HepG2 (cell line): Measurements from ENCODE around the gene NOP9. TPM values are rescaled to one million over a fixed set of nuclear protein-coding genes. Genes with fewer than 3 reads are reported as not detected.
A peak's percentile ranks its signal among the peaks of the same experiment; 100 is the strongest.

Source experiments
- ASH2L ChIP-seq: fragments of 300-600, 200-600 bp; sonication (generic); IDR thresholded peaks from 2 replicates; pipeline ENCODE4 v1.7.0; 2017; ENCODE audit warnings: low read depth, mild to moderate bottlenecking, moderate library complexity, mixed read lengths, low read length; ENCODE audit not compliant: insufficient read length
- BCL3 ChIP-seq: sonication (generic); formaldehyde crosslinking; IDR thresholded peaks from 2 replicates; pipeline ENCODE4 v1.5.1; 2020; ENCODE audit warnings: mild to moderate bottlenecking, missing genetic modification reagents, moderate library complexity
- DBP ChIP-seq: sonication (generic); formaldehyde crosslinking; IDR thresholded peaks from 2 replicates; pipeline ENCODE4 v1.4.0; 2020; ENCODE audit warnings: missing genetic modification reagents; ENCODE audit errors: not compliant biosample characterization
- HOXA3 ChIP-seq: sonication (generic); formaldehyde crosslinking; IDR thresholded peaks from 2 replicates; pipeline ENCODE4 v1.5.0; 2020; ENCODE audit warnings: missing genetic modification reagents
- KLF16 ChIP-seq, 2 experiments: sonication (generic) in 1 of 2; formaldehyde crosslinking in 1 of 2; IDR thresholded peaks; 2 replicates each; pipeline versions ENCODE4 v1.6.1 to v1.8.0; 2016 to 2023; ENCODE audit warnings: missing genetic modification reagents in 2 of 2, missing compliant biosample characterization in 1 of 2
- NBN ChIP-seq: fragments of 450-650 bp; conservative IDR thresholded peaks from 2 replicates; pipeline ENCODE4 v1.6.1; 2017
- NR2F1 ChIP-seq, 2 experiments: fragments of 450-650 bp in 1 of 2; formaldehyde crosslinking in 1 of 2; IDR thresholded peaks; 2 replicates each; pipeline versions ENCODE4 v1.5.0 to v1.6.1; 2016 to 2020; ENCODE audit warnings: mild to moderate bottlenecking in 1 of 2, missing compliant biosample characterization in 1 of 2, missing genetic modification reagents in 1 of 2, moderate library complexity in 1 of 2
- RAD21 ChIP-seq: fragments of 450-650 bp; formaldehyde crosslinking; IDR thresholded peaks from 2 replicates; pipeline ENCODE4 v1.5.0; 2020; ENCODE audit warnings: mild to moderate bottlenecking
- TEAD2 ChIP-seq: sonication (generic); formaldehyde crosslinking; IDR thresholded peaks from 2 replicates; pipeline ENCODE4 v1.9.0; 2021; ENCODE audit warnings: missing genetic modification reagents
- WIZ ChIP-seq: sonication (generic); formaldehyde crosslinking; IDR thresholded peaks from 2 replicates; pipeline ENCODE4 v1.5.1; 2020; ENCODE audit warnings: mild to moderate bottlenecking, missing genetic modification reagents
- ZNF143 ChIP-seq: sonication (generic); formaldehyde crosslinking; IDR thresholded peaks from 2 replicates; pipeline ENCODE4 v1.4.0; 2020; ENCODE audit warnings: missing genetic modification reagents
- ZNF230 ChIP-seq: sonication (generic); formaldehyde crosslinking; IDR thresholded peaks from 2 replicates; pipeline ENCODE4 v1.4.0; 2020; ENCODE audit warnings: mild to moderate bottlenecking, missing genetic modification reagents
- ZNF639 ChIP-seq: conservative IDR thresholded peaks from 2 replicates; pipeline ENCODE4 v1.6.1; 2018; ENCODE audit warnings: missing genetic modification reagents
- ZNF749 ChIP-seq: sonication (generic); formaldehyde crosslinking; IDR thresholded peaks from 2 replicates; pipeline ENCODE4 v1.8.0; 2022; ENCODE audit warnings: mild to moderate bottlenecking, missing genetic modification reagents, moderate library complexity, borderline replicate concordance
- ZNF839 ChIP-seq: sonication (generic); formaldehyde crosslinking; IDR thresholded peaks from 2 replicates; pipeline ENCODE4 v1.4.0; 2020; ENCODE audit warnings: missing genetic modification reagents, mild to moderate bottlenecking, borderline replicate concordance
- polyA plus RNA-seq, 8 experiments: library from polyadenylated mRNA; depleted of rRNA in 3 of 8; stranded (reverse) in 7 of 8; unstranded in 1 of 8; fragments of >200 nt; fragmentation: Illumina TruSeq in 4 of 8; extraction: Trizol in 4 of 8; gene quantifications; 2 replicates each; pipeline versions ENCODE4 v1.2.1 to v1.2.3, GENCODE V29; 2011 to 2016; ENCODE audit warnings: low read depth in 4 of 8, missing spikeins in 1 of 8, mixed read lengths in 1 of 8; ENCODE audit not compliant: insufficient read depth in 1 of 8
- total RNA-seq, 5 experiments: library from RNA; depleted of rRNA; stranded (reverse); fragments of >200 nt; fragmentation: Illumina TruSeq; extraction: Trizol; gene quantifications; 2 replicates each; pipeline ENCODE4 v1.2.3, GENCODE V29; 2016; ENCODE audit warnings: low read depth in 1 of 5
- TF ChIP-seq, protein P1 (sequence below): sonication (generic); formaldehyde crosslinking; conservative IDR thresholded peaks from 2 replicates; pipeline ENCODE4 v1.4.0; 2020; ENCODE audit warnings: missing genetic modification reagents
- TF ChIP-seq, protein P2 (sequence below): sonication (generic); formaldehyde crosslinking; IDR thresholded peaks from 2 replicates; pipeline ENCODE4 v1.8.1; 2023; ENCODE audit warnings: mild to moderate bottlenecking, missing genetic modification reagents, borderline replicate concordance

Gene NOP9
- total and polyA plus RNA-seq, 2 of the 13 experiments (the other 11 are each of a cell fraction or from before 2014, with no cell fraction given) = 24.5 to 61.6 TPM

DNA sequence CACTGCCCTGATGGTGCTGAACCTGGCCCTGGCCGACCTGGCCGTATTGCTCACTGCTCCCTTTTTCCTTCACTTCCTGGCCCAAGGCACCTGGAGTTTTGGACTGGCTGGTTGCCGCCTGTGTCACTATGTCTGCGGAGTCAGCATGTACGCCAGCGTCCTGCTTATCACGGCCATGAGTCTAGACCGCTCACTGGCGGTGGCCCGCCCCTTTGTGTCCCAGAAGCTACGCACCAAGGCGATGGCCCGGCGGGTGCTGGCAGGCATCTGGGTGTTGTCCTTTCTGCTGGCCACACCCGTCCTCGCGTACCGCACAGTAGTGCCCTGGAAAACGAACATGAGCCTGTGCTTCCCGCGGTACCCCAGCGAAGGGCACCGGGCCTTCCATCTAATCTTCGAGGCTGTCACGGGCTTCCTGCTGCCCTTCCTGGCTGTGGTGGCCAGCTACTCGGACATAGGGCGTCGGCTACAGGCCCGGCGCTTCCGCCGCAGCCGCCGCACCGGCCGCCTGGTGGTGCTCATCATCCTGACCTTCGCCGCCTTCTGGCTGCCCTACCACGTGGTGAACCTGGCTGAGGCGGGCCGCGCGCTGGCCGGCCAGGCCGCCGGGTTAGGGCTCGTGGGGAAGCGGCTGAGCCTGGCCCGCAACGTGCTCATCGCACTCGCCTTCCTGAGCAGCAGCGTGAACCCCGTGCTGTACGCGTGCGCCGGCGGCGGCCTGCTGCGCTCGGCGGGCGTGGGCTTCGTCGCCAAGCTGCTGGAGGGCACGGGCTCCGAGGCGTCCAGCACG lies 16.4 kb downstream of the NOP9 start (continued):
- TF ChIP-seq, protein P1, sequence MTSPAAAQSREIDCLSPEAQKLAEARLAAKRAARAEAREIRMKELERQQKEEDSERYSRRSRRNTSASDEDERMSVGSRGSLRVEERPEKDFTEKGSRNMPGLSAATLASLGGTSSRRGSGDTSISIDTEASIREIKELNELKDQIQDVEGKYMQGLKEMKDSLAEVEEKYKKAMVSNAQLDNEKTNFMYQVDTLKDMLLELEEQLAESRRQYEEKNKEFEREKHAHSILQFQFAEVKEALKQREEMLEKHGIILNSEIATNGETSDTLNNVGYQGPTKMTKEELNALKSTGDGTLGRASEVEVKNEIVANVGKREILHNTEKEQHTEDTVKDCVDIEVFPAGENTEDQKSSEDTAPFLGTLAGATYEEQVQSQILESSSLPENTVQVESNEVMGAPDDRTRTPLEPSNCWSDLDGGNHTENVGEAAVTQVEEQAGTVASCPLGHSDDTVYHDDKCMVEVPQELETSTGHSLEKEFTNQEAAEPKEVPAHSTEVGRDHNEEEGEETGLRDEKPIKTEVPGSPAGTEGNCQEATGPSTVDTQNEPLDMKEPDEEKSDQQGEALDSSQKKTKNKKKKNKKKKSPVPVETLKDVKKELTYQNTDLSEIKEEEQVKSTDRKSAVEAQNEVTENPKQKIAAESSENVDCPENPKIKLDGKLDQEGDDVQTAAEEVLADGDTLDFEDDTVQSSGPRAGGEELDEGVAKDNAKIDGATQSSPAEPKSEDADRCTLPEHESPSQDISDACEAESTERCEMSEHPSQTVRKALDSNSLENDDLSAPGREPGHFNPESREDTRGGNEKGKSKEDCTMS (CRISPR knock-in tag) = no peak
- TF ChIP-seq ZNF143 (CRISPR knock-in tag) (peak; percentile 66), ZNF230 (CRISPR knock-in tag) (peak; percentile 99), TEAD2 (CRISPR knock-in tag) (peak; percentile 97), ZNF839 (peak; percentile 86), WIZ (CRISPR knock-in tag) (peak; percentile 85), ZNF749 (CRISPR knock-in tag) (peak; percentile 98; the same call in 1 of the 2 replicates), ASH2L (no peak), HOXA3 (peak; percentile 98), RAD21 (CRISPR knock-in tag) (peak; percentile 72), KLF16 (CRISPR knock-in tag; IDR thresholded peaks at IDR 0.05) (peak in 1 of 2 experiments; percentile 95; a peak in 2 of 4 replicates), BCL3 (CRISPR knock-in tag) (peak; percentile 100), DBP (peak; percentile 99), ZNF639 (CRISPR knock-in tag) (peak; percentile 98), NBN (no peak), NR2F1 (CRISPR knock-in tag; IDR thresholded peaks at IDR 0.05) (peak in 1 of 2 experiments; percentile 48; a peak in 3 of 4 replicates)
- TF ChIP-seq, protein P2, sequence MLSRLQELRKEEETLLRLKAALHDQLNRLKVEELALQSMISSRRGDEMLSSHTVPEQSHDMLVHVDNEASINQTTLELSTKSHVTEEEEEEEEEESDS (CRISPR knock-in tag) = peak; percentile 88
